HepG2 (cell line): ENCODE data around the gene CCDC106. TPM values are rescaled to one million over a fixed set of nuclear protein-coding genes. Genes with fewer than 3 reads are reported as not detected.
A peak's percentile ranks its signal among the peaks of the same experiment; 100 is the strongest.

ENCODE experiments used
- ATAC-seq: fragments of 200-7000 bp; cut with Tn5 transposase; 3 replicates; pipeline ENCODE4 v1.9.1; 2020; ENCODE audit warnings: mild to moderate bottlenecking, moderate library complexity
- BruUV-seq: library from RNA; stranded (reverse); fragments of 400-500 nt; replicated peaks from 2 replicates; lab custom pipeline; 2021; lab: Mats Ljungman, UMichigan
- CTCF ChIA-PET: fragments of 300-600 bp; formaldehyde crosslinking; extraction: SDS; loops from one replicate; lab custom pipeline; 2021; ENCODE audit warnings: low total read pairs, inconsistent platforms, low intra/inter-chr PET ratio; lab: Yijun Ruan, JAX
- POLR2A ChIA-PET: fragments of 350-600 bp; sonication (Branson Sonifier 250); formaldehyde crosslinking; loops from one replicate; lab custom pipeline; 2020; ENCODE audit warnings: antibody characterized with exemption, inconsistent platforms; lab: Yijun Ruan, JAX
- DNase-seq: peaks from one replicate; pipeline ENCODE4 v3.0.0-alpha.2; 2015; ENCODE audit warnings: low spot score
- FAIRE-seq: peaks from 3 replicates; lab custom pipeline; 2011; peaks lifted over from hg19 to GRCh38; lab: Jason Lieb, UNC
- H2AFZ ChIP-seq: one replicate; pipeline ENCODE4 v1.6.1; 2011; ENCODE audit warnings: low read length, inconsistent platforms
- H3K27ac ChIP-seq: fragments of 300-600 bp; 3 replicates; pipeline ENCODE4 v1.8.0; 2011; ENCODE audit warnings: mixed run types, mild to moderate bottlenecking, mixed read lengths, low read length, inconsistent platforms; ENCODE audit not compliant: insufficient read depth; ENCODE audit errors: extremely low read length
- H3K27me3 ChIP-seq, 2 experiments: fragments of 200-600 bp in 1 of 2; 2 replicates in 1 of 2; 3 replicates in 1 of 2; pipeline versions ENCODE4 v1.6.0 to v1.8.0; 2011; ENCODE audit warnings: low read length in 2 of 2, mild to moderate bottlenecking in 2 of 2, moderate library complexity in 2 of 2, inconsistent platforms in 1 of 2; ENCODE audit not compliant: insufficient read depth in 2 of 2, control insufficient read depth in 1 of 2
- H3K36me3 ChIP-seq, 2 experiments: fragments of 200-600 bp in 1 of 2; replicated peaks in 1 of 2; 2 replicates in 1 of 2; 3 replicates in 1 of 2; pipeline versions ENCODE4 v1.5.1 to v1.8.0; 2011; ENCODE audit warnings: low read length in 2 of 2, inconsistent platforms in 1 of 2; ENCODE audit not compliant: insufficient read depth in 2 of 2, control insufficient read depth in 1 of 2
- H3K4me1 ChIP-seq: 2 replicates; pipeline ENCODE4 v1.5.1; 2012; ENCODE audit warnings: low read length, inconsistent platforms; ENCODE audit not compliant: insufficient read depth
- H3K4me2 ChIP-seq: 2 replicates; pipeline ENCODE4 v1.6.0; 2011; ENCODE audit warnings: low read depth, low read length, inconsistent platforms
- H3K4me3 ChIP-seq, 3 experiments: fragments of 200-600 bp in 1 of 3; sonication (generic), shearing (Covaris generic) in 1 of 3; replicated peaks in 1 of 3; 2 replicates each; pipeline ENCODE4 v1.5.1; 2011 to 2016; ENCODE audit warnings: low read length in 3 of 3, inconsistent platforms in 2 of 3, low read depth in 2 of 3, mild to moderate bottlenecking in 2 of 3, control low read depth in 1 of 3, mixed read lengths in 1 of 3; ENCODE audit not compliant: insufficient read depth in 1 of 3
- H3K79me2 ChIP-seq: one replicate; pipeline ENCODE4 v1.6.1; 2011; ENCODE audit warnings: low read length, inconsistent platforms; ENCODE audit not compliant: insufficient read depth
- H3K9ac ChIP-seq: 2 replicates; pipeline ENCODE4 v1.6.0; 2011; ENCODE audit warnings: mild to moderate bottlenecking, low read depth, low read length, inconsistent platforms; ENCODE audit not compliant: insufficient read depth
- H3K9me3 ChIP-seq: 2 replicates; pipeline ENCODE4 v1.5.1; 2012; ENCODE audit warnings: mild to moderate bottlenecking, low read length
- H4K20me1 ChIP-seq: 2 replicates; pipeline ENCODE4 v1.6.0; 2011; ENCODE audit warnings: inconsistent platforms, mild to moderate bottlenecking, low read length, moderate library complexity; ENCODE audit not compliant: insufficient read depth
- AGO2 ChIP-seq: fragments of 200-400 bp; formaldehyde crosslinking; optimal IDR thresholded peaks from 2 replicates; pipeline ENCODE3; 2017; ENCODE audit warnings: mild to moderate bottlenecking, low read depth, low read length, moderate library complexity
- HNRNPUL1 ChIP-seq: fragments of 200-400 bp; formaldehyde crosslinking; IDR thresholded peaks from 2 replicates; pipeline ENCODE4 v1.6.1; 2017; ENCODE audit warnings: low read depth, mild to moderate bottlenecking, low read length, moderate library complexity
- ZFP1 ChIP-seq: IDR thresholded peaks from 2 replicates; pipeline ENCODE4 v1.6.1; 2016
- ZNF790 ChIP-seq: sonication (generic); formaldehyde crosslinking; IDR thresholded peaks from 2 replicates; pipeline ENCODE4 v1.8.0; 2022; ENCODE audit warnings: missing genetic modification reagents, mild to moderate bottlenecking, borderline replicate concordance
- WGBS: methylation state at CpG from one replicate; pipeline ENCODE4 v1.1.6; 2017; ENCODE audit warnings: low lambda C conversion rate; 5-methylcytosine and 5-hydroxymethylcytosine counted together
- in situ Hi-C: cut with HindIII; loops from 2 replicates; pipeline ENCODE4 v1.10.0; 2017; ENCODE audit warnings: low pct_unique_long_range_greater_than_20kb; ENCODE audit not compliant: extremely low pct_ligation_motif_present
- intact Hi-C: fragments of 100-400 bp; cut with micrococcal nuclease; formaldehyde crosslinking; loops from one replicate; pipeline ENCODE4 v1.10.0; 2022; ENCODE audit not compliant: unreplicated experiment
- polyA plus RNA-seq, 8 experiments: library from polyadenylated mRNA; depleted of rRNA in 3 of 8; stranded (reverse) in 7 of 8; unstranded in 1 of 8; fragments of >200 nt; fragmentation: Illumina TruSeq in 4 of 8; extraction: Trizol in 4 of 8; gene quantifications; 2 replicates each; pipeline versions ENCODE4 v1.2.1 to v1.2.3, GENCODE V29; 2011 to 2016; ENCODE audit warnings: low read depth in 4 of 8, missing spikeins in 1 of 8, mixed read lengths in 1 of 8; ENCODE audit not compliant: insufficient read depth in 1 of 8
- total RNA-seq, 5 experiments: library from RNA; depleted of rRNA; stranded (reverse); fragments of >200 nt; fragmentation: Illumina TruSeq; extraction: Trizol; gene quantifications; 2 replicates each; pipeline ENCODE4 v1.2.3, GENCODE V29; 2016; ENCODE audit warnings: low read depth in 1 of 5
- TF ChIP-seq, protein P1 (sequence below): sonication (generic); formaldehyde crosslinking; IDR thresholded peaks from 2 replicates; pipeline ENCODE4 v1.5.1; 2020; ENCODE audit warnings: mild to moderate bottlenecking, missing genetic modification reagents, moderate library complexity

CCDC106 gene
- total and polyA plus RNA-seq, 2 of the 13 experiments (the other 11 are each of a cell fraction or from before 2014, with no cell fraction given) = 4.7 to 8.8 TPM

- peak overlapping the region; percentile 98 for H3K27ac ChIP-seq
- no peaks in the 10 kb centered on the region for H3K9me3 ChIP-seq
- no peak overlapping the region for H3K4me3 ChIP-seq
- DNase-seq (no peak), ATAC-seq (no peak), FAIRE-seq (no peak)
- CTCF ChIA-PET = no interaction called here
- H3K4me2 ChIP-seq = no peak overlapping the region
- 95% methylated on average over 32 of the region's 60 CpGs for WGBS
- POLR2A ChIA-PET = interaction anchor here (1.2 to 4.9 kb wide), 2 partner anchors 17 to 55 kb away, joined by 3 to 66 read pairs; no protein-coding TSS in a partner anchor
- in situ Hi-C loops = no loop called here
- intact Hi-C loops = loop anchor here (10.0 kb wide), 1 partner anchor 48 kb away; no protein-coding TSS in a partner anchor
- peaks cover 53% of the 10 kb centered on the region for H3K4me1 ChIP-seq
- peaks cover 12% of the 10 kb centered on the region for H3K79me2 ChIP-seq
- TF ChIP-seq AGO2 (peak; percentile 37), ZFP1 (no peak), HNRNPUL1 (no peak), ZNF790 (CRISPR knock-in tag) (no peak)
- TF ChIP-seq, protein P1, sequence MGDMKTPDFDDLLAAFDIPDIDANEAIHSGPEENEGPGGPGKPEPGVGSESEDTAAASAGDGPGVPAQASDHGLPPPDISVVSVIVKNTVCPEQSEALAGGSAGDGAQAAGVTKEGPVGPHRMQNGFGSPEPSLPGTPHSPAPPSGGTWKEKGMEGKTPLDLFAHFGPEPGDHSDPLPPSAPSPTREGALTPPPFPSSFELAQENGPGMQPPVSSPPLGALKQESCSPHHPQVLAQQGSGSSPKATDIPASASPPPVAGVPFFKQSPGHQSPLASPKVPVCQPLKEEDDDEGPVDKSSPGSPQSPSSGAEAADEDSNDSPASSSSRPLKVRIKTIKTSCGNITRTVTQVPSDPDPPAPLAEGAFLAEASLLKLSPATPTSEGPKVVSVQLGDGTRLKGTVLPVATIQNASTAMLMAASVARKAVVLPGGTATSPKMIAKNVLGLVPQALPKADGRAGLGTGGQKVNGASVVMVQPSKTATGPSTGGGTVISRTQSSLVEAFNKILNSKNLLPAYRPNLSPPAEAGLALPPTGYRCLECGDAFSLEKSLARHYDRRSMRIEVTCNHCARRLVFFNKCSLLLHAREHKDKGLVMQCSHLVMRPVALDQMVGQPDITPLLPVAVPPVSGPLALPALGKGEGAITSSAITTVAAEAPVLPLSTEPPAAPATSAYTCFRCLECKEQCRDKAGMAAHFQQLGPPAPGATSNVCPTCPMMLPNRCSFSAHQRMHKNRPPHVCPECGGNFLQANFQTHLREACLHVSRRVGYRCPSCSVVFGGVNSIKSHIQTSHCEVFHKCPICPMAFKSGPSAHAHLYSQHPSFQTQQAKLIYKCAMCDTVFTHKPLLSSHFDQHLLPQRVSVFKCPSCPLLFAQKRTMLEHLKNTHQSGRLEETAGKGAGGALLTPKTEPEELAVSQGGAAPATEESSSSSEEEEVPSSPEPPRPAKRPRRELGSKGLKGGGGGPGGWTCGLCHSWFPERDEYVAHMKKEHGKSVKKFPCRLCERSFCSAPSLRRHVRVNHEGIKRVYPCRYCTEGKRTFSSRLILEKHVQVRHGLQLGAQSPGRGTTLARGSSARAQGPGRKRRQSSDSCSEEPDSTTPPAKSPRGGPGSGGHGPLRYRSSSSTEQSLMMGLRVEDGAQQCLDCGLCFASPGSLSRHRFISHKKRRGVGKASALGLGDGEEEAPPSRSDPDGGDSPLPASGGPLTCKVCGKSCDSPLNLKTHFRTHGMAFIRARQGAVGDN = peak; percentile 10; the same call in 1 of the 2 replicates
- peak overlapping the region; percentile 75; the same call in 1 of the 2 replicates for H3K9ac ChIP-seq
- H4K20me1 ChIP-seq = 0 out of 2 replicates have a peak, but pooled peaks cover 6% of the 10 kb centered on the region
- H2AFZ ChIP-seq = no peak overlapping the region
- H3K27me3 ChIP-seq = no peaks in the 10 kb centered on the region; a peak in 1 of 5 replicates
- no TSS peak for BruUV-seq
- peaks cover 0 to 6% of the 10 kb centered on the region in 2 experiments; a peak in 3 of 5 replicates for H3K36me3 ChIP-seq
These were observed 45.7 kb upstream of the CCDC106 start for GRCh38 chr19:55602104-55603001.
